Glomerular endothelial cell (primary cell): ENCODE data around the gene DMBX1. TPM values are rescaled to one million over a fixed set of nuclear protein-coding genes. Genes with fewer than 3 reads are reported as not detected.

Source experiments
- total RNA-seq: library from RNA; depleted of rRNA; stranded (reverse); fragments of >200 nt; gene quantifications from 2 replicates; pipeline ENCODE4 v1.2.3, GENCODE V29; 2015

DMBX1 gene
- total RNA-seq, 1 donor from 2014 or later: not detected

Other genes starting within 250 kb of the DMBX1 start
- gene RAD54L, start 242.1 kb upstream of the DMBX1 start, total RNA-seq: 1.3 and 4.7 TPM in 2 replicates
- gene LRRC41, start 186.2 kb upstream of the DMBX1 start, total RNA-seq: 82.7 and 94.9 TPM in 2 replicates
- gene UQCRH, start 186.1 kb upstream of the DMBX1 start, total RNA-seq: 273 and 455 TPM in 2 replicates
- gene NSUN4, start 149.0 kb upstream of the DMBX1 start, total RNA-seq: 16.5 and 18.8 TPM in 2 replicates
- 0.97 and 0.99 TPM in 2 replicates for gene FAAH, start 95.5 kb upstream of the DMBX1 start, total RNA-seq
- gene KNCN, start 61.8 kb downstream of the DMBX1 start, total RNA-seq: not detected in 2 replicates
- 23.0 and 25.4 TPM in 2 replicates for gene MKNK1, start 114.4 kb downstream of the DMBX1 start, total RNA-seq
- gene MOB3C, start 127.0 kb downstream of the DMBX1 start, total RNA-seq: 5.7 and 15.2 TPM in 2 replicates
- gene ATPAF1, start 178.5 kb downstream of the DMBX1 start, total RNA-seq: 20.1 and 20.8 TPM in 2 replicates
- not detected in 2 replicates for gene TEX38, start 182.0 kb downstream of the DMBX1 start, total RNA-seq
- 79.3 and 177 TPM in 2 replicates for gene EFCAB14, start 229.3 kb downstream of the DMBX1 start, total RNA-seq